Spleen (tissue), 13 donors: Measurements from ENCODE around the gene TSHB. TPM values are rescaled to one million over a fixed set of nuclear protein-coding genes. Genes with fewer than 3 reads are reported as not detected.

Experiments used
- DNase-seq: peaks from one replicate; pipeline ENCODE4 v3.0.0-alpha.2; 2020
- H3K27ac ChIP-seq, 8 donors: fragments of 200-600 bp; sonication (generic) in 7 of 8; 1 replicate in 4 of 8; 2 replicates in 4 of 8; pipeline versions ENCODE4 v1.5.0 to v1.8.0; 2016 to 2021; ENCODE audit warnings: inconsistent platforms in 4 of 8, mild to moderate bottlenecking in 4 of 8, moderate library complexity in 1 of 8
- H3K27me3 ChIP-seq, 7 donors: fragments of 200-600 bp; sonication (generic) in 6 of 7; replicated peaks in 1 of 7; 1 replicate in 4 of 7; 2 replicates in 3 of 7; pipeline versions ENCODE4 v1.5.0 to v1.8.0; 2016 to 2021; ENCODE audit warnings: inconsistent platforms in 3 of 7, mild to moderate bottlenecking in 1 of 7
- H3K36me3 ChIP-seq, 6 donors: fragments of 200-600 bp; sonication (generic) in 5 of 6; 1 replicate in 4 of 6; 2 replicates in 2 of 6; pipeline versions ENCODE4 v1.5.0 to v1.8.0; 2016 to 2021; ENCODE audit warnings: inconsistent platforms in 2 of 6
- H3K4me1 ChIP-seq, 6 donors: fragments of 200-600 bp; sonication (generic) in 5 of 6; 1 replicate in 3 of 6; 2 replicates in 3 of 6; pipeline versions ENCODE4 v1.5.0 to v1.8.0; 2016 to 2021; ENCODE audit warnings: inconsistent platforms in 3 of 6
- H3K4me3 ChIP-seq, 8 donors: fragments of 200-600 bp; sonication (generic) in 7 of 8; 1 replicate in 4 of 8; 2 replicates in 4 of 8; pipeline versions ENCODE4 v1.5.0 to v1.8.0; 2016 to 2021; ENCODE audit warnings: inconsistent platforms in 4 of 8, mild to moderate bottlenecking in 4 of 8, moderate library complexity in 2 of 8
- H3K9me3 ChIP-seq, 8 donors: fragments of 200-600 bp; sonication (generic) in 7 of 8; 1 replicate in 4 of 8; 2 replicates in 4 of 8; pipeline versions ENCODE4 v1.5.0 to v1.8.0; 2016 to 2021; ENCODE audit warnings: inconsistent platforms in 4 of 8
- POLR2A ChIP-seq, 3 donors: fragments of 450-650 bp; IDR thresholded peaks; one replicate each; pipeline ENCODE4 v1.5.1; 2017; ENCODE audit warnings: antibody characterized with exemption in 3 of 3, mild to moderate bottlenecking in 1 of 3
- POLR2AphosphoS5 ChIP-seq, 3 donors: sonication (generic); formaldehyde crosslinking; IDR thresholded peaks; one replicate each; pipeline ENCODE4 v1.5.1; 2017; ENCODE audit warnings: antibody characterized with exemption in 3 of 3
- WGBS, 5 donors: extraction: QIAGEN DNeasy Blood & Tissue Kit in 3 of 5; methylation state at CpG; one replicate each; pipeline versions ENCODE4 v1.1.5 to v1.1.7; 2013 to 2018; 5-methylcytosine and 5-hydroxymethylcytosine counted together
- intact Hi-C: fragments of 100-400 bp; cut with DNase I; formaldehyde crosslinking; loops from one replicate; pipeline ENCODE4 v1.15.0; 2023; ENCODE audit warnings: low total_unique reads
- long read RNA-seq, 2 donors: transcript quantifications; one replicate each; lab custom pipeline, GENCODE V29; 2026
- polyA plus RNA-seq, 3 donors: library from polyadenylated mRNA; stranded (reverse); fragments of 200-250 nt; gene quantifications; one replicate each; pipeline ENCODE4 v1.2.1, GENCODE V29; 2013
- total RNA-seq, 7 donors: library from RNA; depleted of rRNA in 3 of 7; stranded (reverse); fragments of >200 nt in 3 of 7; fragmentation: NEBNext Ultra II Directional in 4 of 7; extraction: Animal tissue kit (Norgen Biotek cat#: 25700) in 4 of 7; gene quantifications; one replicate each; pipeline versions ENCODE4 v1.1.0 to v1.2.1, GENCODE V29; 2016 to 2021
- TF ChIP-seq, protein P1 (sequence below), 11 experiments: fragments of 200-600 bp in 7 of 11; fragments of 450-650 bp in 4 of 11; sonication (generic) in 4 of 11; IDR thresholded peaks in 8 of 11; conservative IDR thresholded peaks in 3 of 11; 1 replicate in 7 of 11; 2 replicates in 4 of 11; pipeline versions ENCODE4 v1.4.0 to v1.8.0; 2016 to 2021; ENCODE audit warnings: antibody characterized with exemption in 11 of 11, inconsistent platforms in 4 of 11, mild to moderate bottlenecking in 1 of 11
- donor health status: healthy with polysubstance abuse.
- donor health status: DM: no; HTN: no; CAD: no; lungs with moderate emphysema.
- donor health status: DM: no; HTN: no; CAD: no.
- donor health status: Bipolar disorder and iron deficiency.
- donor health status: healthy.
- donor health status: DM: no; HTN: no; CAD: no.
- donor health status: DM: yes; HTN: yes; CAD: no.

The TSHB gene
- total RNA-seq (not detected), polyA plus RNA-seq (not detected)
- long read RNA-seq, donor 1: 0 reads
- long read RNA-seq, donor 2: 0 reads

DNA sequence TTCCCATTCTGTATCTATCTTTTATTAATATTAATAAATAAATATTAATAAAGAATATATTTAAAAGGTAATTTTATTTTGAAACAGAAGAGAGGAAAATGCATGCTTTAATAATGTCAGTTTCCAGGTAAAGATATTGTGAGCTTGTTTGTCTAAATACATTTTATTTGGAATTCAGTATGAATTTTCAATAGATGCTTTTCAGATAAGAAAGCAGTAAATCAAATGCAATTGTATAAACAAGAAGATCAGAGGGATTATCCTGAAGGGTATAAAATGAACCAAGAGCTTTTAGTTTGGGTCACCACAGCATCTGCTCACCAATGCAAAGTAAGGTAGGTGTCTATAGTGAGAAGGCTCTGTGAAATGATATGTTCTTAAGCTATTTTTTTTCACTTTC, at the start of gene TSHB:
TSHB (plus strand) TSS at position 301 of the 400 bp plus-strand sequence. CDS start 3,537 bp downstream, outside the sequence.
- no peak for DNase-seq
- TF ChIP-seq POLR2AphosphoS5 (IDR thresholded peaks at IDR 0.05) (no peak), POLR2A (IDR thresholded peaks at IDR 0.05) (no peak)
- TF ChIP-seq, protein P1, sequence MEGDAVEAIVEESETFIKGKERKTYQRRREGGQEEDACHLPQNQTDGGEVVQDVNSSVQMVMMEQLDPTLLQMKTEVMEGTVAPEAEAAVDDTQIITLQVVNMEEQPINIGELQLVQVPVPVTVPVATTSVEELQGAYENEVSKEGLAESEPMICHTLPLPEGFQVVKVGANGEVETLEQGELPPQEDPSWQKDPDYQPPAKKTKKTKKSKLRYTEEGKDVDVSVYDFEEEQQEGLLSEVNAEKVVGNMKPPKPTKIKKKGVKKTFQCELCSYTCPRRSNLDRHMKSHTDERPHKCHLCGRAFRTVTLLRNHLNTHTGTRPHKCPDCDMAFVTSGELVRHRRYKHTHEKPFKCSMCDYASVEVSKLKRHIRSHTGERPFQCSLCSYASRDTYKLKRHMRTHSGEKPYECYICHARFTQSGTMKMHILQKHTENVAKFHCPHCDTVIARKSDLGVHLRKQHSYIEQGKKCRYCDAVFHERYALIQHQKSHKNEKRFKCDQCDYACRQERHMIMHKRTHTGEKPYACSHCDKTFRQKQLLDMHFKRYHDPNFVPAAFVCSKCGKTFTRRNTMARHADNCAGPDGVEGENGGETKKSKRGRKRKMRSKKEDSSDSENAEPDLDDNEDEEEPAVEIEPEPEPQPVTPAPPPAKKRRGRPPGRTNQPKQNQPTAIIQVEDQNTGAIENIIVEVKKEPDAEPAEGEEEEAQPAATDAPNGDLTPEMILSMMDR (IDR thresholded peaks at IDR 0.05 in 8 of 11, conservative IDR thresholded peaks at IDR 0.05 in 3 of 11): no peak

DNA sequence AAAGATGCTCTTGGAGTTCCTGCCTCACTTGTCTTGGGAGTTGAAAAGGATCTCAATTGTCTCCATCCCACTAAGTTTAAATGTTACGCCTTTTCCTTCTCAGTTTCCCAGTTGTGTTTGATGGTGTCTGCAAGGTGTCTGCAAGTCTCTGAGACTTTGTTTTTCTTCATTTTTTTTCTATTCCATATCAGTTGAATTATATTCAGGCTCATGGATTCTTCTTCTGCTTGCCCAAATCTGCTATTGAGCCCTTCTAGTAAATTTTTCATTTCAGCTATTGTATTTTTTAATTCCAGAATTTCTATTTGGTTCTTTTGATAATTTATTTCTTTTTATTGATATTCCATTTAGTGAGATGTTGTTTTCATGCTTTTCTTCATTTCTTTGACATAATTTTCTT, 47.4 kb upstream of the TSHB start:
- peaks cover 0 to 16% (median 0%) of the 10 kb centered on the region in 7 donors for H3K27me3 ChIP-seq
- no peaks in the 10 kb centered on the region for H3K36me3 ChIP-seq
- no peaks in the 10 kb centered on the region for H3K4me1 ChIP-seq
- no peak overlapping the region for H3K4me3 ChIP-seq
- no peak overlapping the region for H3K27ac ChIP-seq
- WGBS, 5 donors: 0 to 68% (median 47%) methylated on average over 1 of the region's 1 CpG
- no peak for DNase-seq
- intact Hi-C loops: loop anchor here (5.0 kb wide), 1 partner anchor 130 kb away; no protein-coding TSS in a partner anchor
- TF ChIP-seq POLR2A (IDR thresholded peaks at IDR 0.05): no peak
- TF ChIP-seq, protein P1 (IDR thresholded peaks at IDR 0.05 in 8 of 11, conservative IDR thresholded peaks at IDR 0.05 in 3 of 11): no peak
- TF ChIP-seq POLR2AphosphoS5 (IDR thresholded peaks at IDR 0.05): no peak
- peaks cover 5 to 35% (median 26%) of the 10 kb centered on the region in 8 donors for H3K9me3 ChIP-seq

More for the DNA sequence above, at the start of gene TSHB:
- intact Hi-C loops: no loop called here
- no peak within 1 kb of the TSS for H3K27ac ChIP-seq
- no peak within 1 kb of the TSS for H3K4me3 ChIP-seq
- no peaks in the 10 kb centered on the region for H3K4me1 ChIP-seq
- H3K36me3 ChIP-seq: no peaks in the 10 kb centered on the region
- no peaks in the 10 kb centered on the region for H3K27me3 ChIP-seq
- no peaks in the 10 kb centered on the region for H3K9me3 ChIP-seq

DNA sequence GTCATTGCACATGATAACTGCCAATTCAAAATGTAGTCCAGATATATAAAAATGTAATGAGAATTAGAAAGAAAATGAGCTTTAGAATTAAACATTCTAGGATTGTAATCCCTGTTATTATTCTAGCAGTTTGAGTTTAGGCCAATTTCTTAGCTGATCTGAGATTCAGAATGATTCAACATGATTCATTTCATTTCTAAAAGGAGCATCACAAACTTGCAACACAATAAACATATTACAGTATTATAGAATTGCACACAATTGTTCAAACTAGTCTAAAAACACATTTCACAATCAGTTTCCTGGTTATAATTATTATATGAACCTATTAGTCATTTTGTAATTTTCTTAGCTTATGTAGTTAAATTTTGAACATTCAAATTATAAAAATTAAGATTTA, 43.3 kb upstream of the TSHB start:
- no peak overlapping the region for H3K4me3 ChIP-seq
- no peak for DNase-seq
- no peaks in the 10 kb centered on the region for H3K36me3 ChIP-seq
- intact Hi-C loops: no loop called here
- no peak overlapping the region for H3K27ac ChIP-seq
- H3K4me1 ChIP-seq: no peaks in the 10 kb centered on the region
- H3K9me3 ChIP-seq: peaks cover 9 to 54% (median 45%) of the 10 kb centered on the region in 8 donors
- peaks cover 0 to 5% (median 0%) of the 10 kb centered on the region in 7 donors for H3K27me3 ChIP-seq
- TF ChIP-seq POLR2A (IDR thresholded peaks at IDR 0.05): no peak
- TF ChIP-seq, protein P1 (IDR thresholded peaks at IDR 0.05 in 8 of 11, conservative IDR thresholded peaks at IDR 0.05 in 3 of 11): no peak
- TF ChIP-seq POLR2AphosphoS5 (IDR thresholded peaks at IDR 0.05): no peak

DNA sequence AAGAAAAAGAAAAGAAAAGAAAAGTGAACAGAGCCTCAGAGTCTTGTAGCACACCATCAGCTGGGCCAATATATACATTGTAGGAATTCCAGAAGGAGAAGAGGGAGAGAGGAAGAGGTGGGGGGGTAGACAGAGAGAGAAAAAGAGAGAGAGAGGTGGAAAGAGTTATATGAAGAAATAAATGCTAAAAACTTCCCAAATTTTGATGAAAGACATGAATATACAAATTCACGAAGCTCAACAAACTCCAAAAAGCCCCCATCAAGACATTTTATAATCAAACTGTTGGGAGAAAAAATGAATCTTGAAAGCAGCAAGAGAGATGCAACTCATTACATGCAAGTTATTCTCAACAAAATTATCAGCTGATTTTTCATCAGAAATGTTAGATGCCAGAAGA, 41.5 kb upstream of the TSHB start:
- intact Hi-C loops: no loop called here
- Histone ChIP-seq H3K27ac (no peak overlapping the region), H3K27me3 (peaks cover 0 to 5% (median 0%) of the 10 kb centered on the region in 7 donors), H3K9me3 (peaks cover 4 to 35% (median 28%) of the 10 kb centered on the region in 8 donors), H3K36me3 (no peaks in the 10 kb centered on the region), H3K4me3 (no peak overlapping the region), H3K4me1 (no peaks in the 10 kb centered on the region)
- 84 to 94% (median 88%) methylated on average over 1 of the region's 1 CpG for WGBS, 5 donors
- TF ChIP-seq, protein P1 (IDR thresholded peaks at IDR 0.05 in 8 of 11, conservative IDR thresholded peaks at IDR 0.05 in 3 of 11): no peak
- TF ChIP-seq POLR2A (IDR thresholded peaks at IDR 0.05): no peak
- no peak for TF ChIP-seq POLR2AphosphoS5 (IDR thresholded peaks at IDR 0.05)
- no peak for DNase-seq
